AG04450 (cell line): ENCODE measurements around the gene TMEM94. TPM values are rescaled to one million over a fixed set of nuclear protein-coding genes. Genes with fewer than 3 reads are reported as not detected.

Source experiments
- CTCF ChIA-PET: fragments of 300-600, 350-600 bp; formaldehyde crosslinking; extraction: SDS; loops from one replicate; lab custom pipeline; 2022; ENCODE audit warnings: antibody characterized with exemption, inconsistent platforms; lab: Charles Lee
- POLR2A ChIA-PET: fragments of 350-600 bp; formaldehyde crosslinking; extraction: SDS; loops from one replicate; lab custom pipeline; 2021; ENCODE audit warnings: antibody characterized with exemption, inconsistent platforms; lab: Yijun Ruan, JAX
- DNase-seq: peaks from one replicate; pipeline ENCODE4 v3.0.0-alpha.2; 2011; ENCODE audit warnings: low read depth, low spot score
- H3K27ac ChIP-seq: one replicate; pipeline ENCODE4 v1.5.1; 2012; ENCODE audit warnings: low read depth, low read length, control low read depth
- H3K27me3 ChIP-seq: one replicate; pipeline ENCODE4 v1.6.0; 2012; ENCODE audit warnings: low read length; ENCODE audit not compliant: control insufficient read depth, insufficient read depth
- H3K4me3 ChIP-seq: 2 replicates; pipeline ENCODE4 v1.5.1; 2011; ENCODE audit warnings: mild to moderate bottlenecking, low read depth, low read length, control low read depth
- H3K9me3 ChIP-seq: 2 replicates; pipeline ENCODE4 v1.5.1; 2012; ENCODE audit warnings: low read length; ENCODE audit not compliant: control insufficient read depth, insufficient read depth
- CTCF ChIP-seq: IDR thresholded peaks from 2 replicates; pipeline ENCODE4 v1.5.1; 2011; ENCODE audit warnings: low read depth, low read length, control low read depth, inconsistent platforms
- polyA plus RNA-seq: library from polyadenylated mRNA; depleted of rRNA; stranded (reverse); fragments of >200 nt; gene quantifications from 2 replicates; pipeline ENCODE4 v1.2.3, GENCODE V29; 2011

Gene TMEM94
- polyA plus RNA-seq, 1 experiment: 14.8 TPM

- no peak for TF ChIP-seq CTCF
- DNase-seq: no peak
- POLR2A ChIA-PET: no interaction called here
- CTCF ChIA-PET: no interaction called here
- Histone ChIP-seq H3K4me3 (no peak overlapping the region), H3K27me3 (no peaks in the 10 kb centered on the region), H3K27ac (no peak overlapping the region), H3K9me3 (no peaks in the 10 kb centered on the region)
These were observed 32.5 kb downstream of the TMEM94 start for GRCh38 chr17:75488693-75489510.

- no peaks in the 10 kb centered on the region for H3K27me3 ChIP-seq
- TF ChIP-seq CTCF: no peak
- DNase-seq: no peak
- H3K9me3 ChIP-seq: no peaks in the 10 kb centered on the region
- ChIA-PET POLR2A (no interaction called here), CTCF (no interaction called here)
- H3K27ac ChIP-seq: no peak overlapping the region
- no peak overlapping the region for H3K4me3 ChIP-seq
These were observed 33.1 kb downstream of the TMEM94 start for GRCh38 chr17:75489511-75489955.

- POLR2A ChIA-PET: no interaction called here
- no peak for DNase-seq
These were observed 33.8 kb downstream of the TMEM94 start for GRCh38 chr17:75490173-75490743.

GRCh38 chr17:75490953-75491649 lies 34.7 kb downstream of the TMEM94 start:
- no peak for DNase-seq
- TF ChIP-seq CTCF: no peak
- CTCF ChIA-PET: no interaction called here
- H3K4me3 ChIP-seq: no peak overlapping the region
- H3K27ac ChIP-seq: no peak overlapping the region
- POLR2A ChIA-PET: no interaction called here
- no peaks in the 10 kb centered on the region for H3K9me3 ChIP-seq
- no peaks in the 10 kb centered on the region for H3K27me3 ChIP-seq

More at GRCh38 chr17:75490173-75490743, 33.8 kb downstream of the TMEM94 start:
- CTCF ChIA-PET: no interaction called here
- Histone ChIP-seq H3K27me3 (no peaks in the 10 kb centered on the region), H3K4me3 (no peak overlapping the region), H3K9me3 (no peaks in the 10 kb centered on the region), H3K27ac (no peak overlapping the region)
- no peak for TF ChIP-seq CTCF

- TF ChIP-seq CTCF: no peak
- Histone ChIP-seq H3K9me3 (no peaks in the 10 kb centered on the region), H3K27me3 (no peaks in the 10 kb centered on the region), H3K27ac (no peak overlapping the region), H3K4me3 (no peak overlapping the region)
- ChIA-PET POLR2A (no interaction called here), CTCF (no interaction called here)
- no peak for DNase-seq
These were observed 35.2 kb downstream of the TMEM94 start for GRCh38 chr17:75491680-75492079.
